Endothelial cell (in vitro differentiated cells): ENCODE measurements around the gene MACROD2. TPM values are rescaled to one million over a fixed set of nuclear protein-coding genes. Genes with fewer than 3 reads are reported as not detected.
"Not testable (repeated sequence)": the region's sequence is repeated elsewhere in the genome, so short reads cannot be mapped to it uniquely, and the experiment has no call there.

Experiments used
- DNase-seq: peaks from one replicate; pipeline ENCODE4 v3.0.0; 2021; ENCODE audit warnings: low spot score
- H3K27ac Mint-ChIP-seq: one replicate; pipeline ENCODE4 v1.8.0; 2021; ENCODE audit warnings: mixed read lengths, inconsistent platforms; ENCODE audit not compliant: unreplicated experiment
- H3K27me3 Mint-ChIP-seq: one replicate; pipeline ENCODE4 v1.8.0; 2021; ENCODE audit warnings: mild to moderate bottlenecking, moderate library complexity, mixed read lengths, inconsistent platforms; ENCODE audit not compliant: unreplicated experiment
- H3K36me3 Mint-ChIP-seq: one replicate; pipeline ENCODE4 v1.8.0; 2021; ENCODE audit warnings: mild to moderate bottlenecking, low read depth, mixed read lengths, inconsistent platforms; ENCODE audit not compliant: unreplicated experiment
- H3K4me1 Mint-ChIP-seq: one replicate; pipeline ENCODE4 v1.8.0; 2021; ENCODE audit warnings: mild to moderate bottlenecking, mixed read lengths, inconsistent platforms; ENCODE audit not compliant: unreplicated experiment
- H3K4me3 Mint-ChIP-seq: one replicate; pipeline ENCODE4 v1.8.0; 2021; ENCODE audit warnings: mild to moderate bottlenecking, mixed read lengths, inconsistent platforms; ENCODE audit not compliant: unreplicated experiment
- H3K9me3 Mint-ChIP-seq: one replicate; pipeline ENCODE4 v1.8.0; 2021; ENCODE audit warnings: mixed read lengths, inconsistent platforms; ENCODE audit not compliant: unreplicated experiment
- CTCF ChIP-seq: fragments of 200-600 bp; sonication (generic); IDR thresholded peaks from one replicate; pipeline ENCODE4 v1.5.0; 2021; ENCODE audit warnings: antibody characterized with exemption; ENCODE audit not compliant: unreplicated experiment
- total RNA-seq: library from RNA; stranded (reverse); fragmentation: NEBNext Ultra II Directional; extraction: Animal tissue kit (Norgen Biotek cat#: 25700); gene quantifications from one replicate; pipeline ENCODE4 v1.2.1, GENCODE V29; 2021; ENCODE audit not compliant: unreplicated experiment

MACROD2 gene
- total RNA-seq, 1 donor from 2014 or later, result 6.4 TPM

- Mint-ChIP-seq H3K4me1 (no peaks in the 10 kb centered on the region), H3K36me3 (no peaks in the 10 kb centered on the region), H3K9me3 (no peaks in the 10 kb centered on the region), H3K27me3 (peaks cover 2% of the 10 kb centered on the region), H3K27ac (no peak overlapping the region), H3K4me3 (no peak overlapping the region)
- no peak for DNase-seq
- TF ChIP-seq CTCF, result no peak
Observed at GRCh38 chr20:14245368-14245970, 250.2 kb downstream of the MACROD2 start.

- Mint-ChIP-seq H3K4me1 (no peaks in the 10 kb centered on the region), H3K9me3 (no peaks in the 10 kb centered on the region), H3K27me3 (peaks cover 1% of the 10 kb centered on the region), H3K27ac (no peak overlapping the region), H3K4me3 (no peak overlapping the region), H3K36me3 (no peaks in the 10 kb centered on the region)
- no peak for DNase-seq
- no peak for TF ChIP-seq CTCF
Observed at GRCh38 chr20:14259689-14260088, 264.4 kb downstream of the MACROD2 start.

GRCh38 chr20:14260367-14260766, 265.1 kb downstream of the MACROD2 start:
- Mint-ChIP-seq H3K4me1 (no peaks in the 10 kb centered on the region), H3K36me3 (no peaks in the 10 kb centered on the region), H3K9me3 (no peaks in the 10 kb centered on the region), H3K27ac (no peak overlapping the region), H3K4me3 (no peak overlapping the region), H3K27me3 (peaks cover under 1% of the 10 kb centered on the region)
- DNase-seq, result no peak
- TF ChIP-seq CTCF, result no peak

GRCh38 chr20:14264869-14265268, 269.6 kb downstream of the MACROD2 start:
- Mint-ChIP-seq H3K27me3 (no peaks in the 10 kb centered on the region), H3K36me3 (no peaks in the 10 kb centered on the region), H3K4me1 (no peaks in the 10 kb centered on the region), H3K9me3 (no peaks in the 10 kb centered on the region), H3K27ac (no peak overlapping the region), H3K4me3 (no peak overlapping the region)
- DNase-seq, result no peak
- peak; percentile 38 for TF ChIP-seq CTCF

- Mint-ChIP-seq H3K27me3 (no peaks in the 10 kb centered on the region), H3K36me3 (no peaks in the 10 kb centered on the region), H3K9me3 (no peaks in the 10 kb centered on the region), H3K4me3 (no peak overlapping the region), H3K4me1 (no peaks in the 10 kb centered on the region), H3K27ac (no peak overlapping the region)
- DNase-seq, result no peak
- no peak for TF ChIP-seq CTCF
Observed at GRCh38 chr20:14266246-14266645, 270.9 kb downstream of the MACROD2 start.

- H3K4me1 Mint-ChIP-seq, H3K27ac Mint-ChIP-seq, H3K27me3 Mint-ChIP-seq, H3K4me3 Mint-ChIP-seq, DNase-seq, H3K36me3 Mint-ChIP-seq, H3K9me3 Mint-ChIP-seq: not testable (repeated sequence)
Observed at GRCh38 chr20:14270751-14271150, 275.4 kb downstream of the MACROD2 start.
